ENCODE results near the gene PLCB4.

Gene PLCB4

DNA sequence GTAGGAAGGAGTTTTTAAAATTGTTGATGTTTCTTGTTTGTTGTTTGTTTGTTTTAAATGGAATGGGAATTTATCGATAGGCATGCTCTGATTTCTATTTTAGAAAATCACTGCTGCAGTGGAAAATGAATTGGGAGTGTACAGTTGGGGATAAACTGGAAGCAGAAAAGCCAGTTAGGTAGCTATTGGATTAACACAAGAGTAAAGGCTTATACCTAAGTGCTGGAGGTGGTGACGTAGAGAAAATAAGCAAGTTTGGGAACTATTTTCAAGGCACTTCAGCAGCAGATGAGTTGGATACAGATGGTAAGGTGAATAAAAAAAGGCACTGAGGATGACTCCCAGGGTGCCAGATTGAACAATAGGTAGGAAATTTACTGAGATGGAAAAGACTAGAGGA lies 164.9 kb downstream of the PLCB4 start:
- Histone ChIP-seq H3K36me3 (ENCODE audit: insufficient read depth, low read length) (no peaks in the 10 kb centered on the region), H3K4me3 (ENCODE audit: low read depth in 1 of 2, low read length in 2 of 2) (no peak overlapping the region), H3K4me1 (ENCODE audit: insufficient read depth, low read length) (peaks cover 1% of the 10 kb centered on the region), H3K9ac (ENCODE audit: low read length) (no peak overlapping the region), H3K27ac (ENCODE audit: low read depth, low read length) (no peak overlapping the region), H3K27me3 (ENCODE audit: control insufficient read depth in 1 of 2, insufficient read depth in 2 of 2, low read length in 2 of 2) (no peaks in the 10 kb centered on the region), H3K9me3 (ENCODE audit: low read length) (no peaks in the 10 kb centered on the region)

DNA sequence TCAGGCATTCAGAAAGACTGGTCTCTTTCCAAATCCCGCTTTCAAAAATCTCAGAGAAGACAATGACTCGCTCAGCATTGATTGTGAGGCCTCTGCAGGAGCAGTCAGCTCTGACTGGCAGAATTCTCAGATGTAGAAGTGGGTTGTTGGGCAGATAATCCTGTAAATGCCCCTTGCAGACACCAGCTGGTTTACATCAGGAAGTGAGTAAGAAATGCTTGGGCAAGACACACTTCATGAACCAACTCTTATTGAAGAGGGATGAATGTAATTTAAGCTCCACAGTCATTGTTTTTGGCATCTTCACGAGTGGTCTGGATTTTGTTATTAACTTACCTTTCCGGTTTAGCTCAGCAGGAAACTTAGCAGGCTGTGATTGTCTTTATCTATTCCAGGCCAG lies 166.6 kb downstream of the PLCB4 start:
- Histone ChIP-seq H3K27ac (ENCODE audit: low read depth, low read length) (no peak overlapping the region), H3K27me3 (ENCODE audit: control insufficient read depth in 1 of 2, insufficient read depth in 2 of 2, low read length in 2 of 2) (no peaks in the 10 kb centered on the region), H3K9ac (ENCODE audit: low read length) (no peak overlapping the region), H3K4me3 (ENCODE audit: low read depth in 1 of 2, low read length in 2 of 2) (no peak overlapping the region), H3K9me3 (ENCODE audit: low read length) (no peaks in the 10 kb centered on the region), H3K36me3 (ENCODE audit: insufficient read depth, low read length) (no peaks in the 10 kb centered on the region), H3K4me1 (ENCODE audit: insufficient read depth, low read length) (peaks cover 1% of the 10 kb centered on the region)

DNA sequence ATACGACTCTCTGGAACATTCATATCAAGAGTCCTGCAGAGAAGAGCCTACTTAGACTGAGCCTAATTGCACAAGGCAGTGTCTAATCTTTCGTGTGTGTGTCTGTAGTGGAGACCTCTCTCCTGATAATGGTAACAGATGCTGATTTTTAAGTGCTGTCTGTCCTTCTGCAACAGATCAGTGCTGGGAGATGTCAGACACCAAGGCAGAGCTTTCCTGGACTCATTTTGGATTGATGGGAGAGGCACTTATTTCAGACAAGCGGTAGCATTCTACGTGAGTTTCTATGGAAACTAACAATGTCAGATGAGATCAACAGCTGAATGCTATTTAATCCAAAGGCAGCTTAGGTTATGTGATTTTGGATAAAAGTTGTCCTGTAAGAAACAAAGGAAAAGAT lies 167.6 kb downstream of the PLCB4 start:
- H3K4me3 ChIP-seq (ENCODE audit: low read depth in 1 of 2, low read length in 2 of 2), result no peak overlapping the region
- H3K27me3 ChIP-seq (ENCODE audit: control insufficient read depth in 1 of 2, insufficient read depth in 2 of 2, low read length in 2 of 2), result no peaks in the 10 kb centered on the region
- no peaks in the 10 kb centered on the region for H3K9me3 ChIP-seq (ENCODE audit: low read length)
- no peak overlapping the region for H3K27ac ChIP-seq (ENCODE audit: low read depth, low read length)
- H3K4me1 ChIP-seq (ENCODE audit: insufficient read depth, low read length), result peaks cover 9% of the 10 kb centered on the region
- no peak overlapping the region for H3K9ac ChIP-seq (ENCODE audit: low read length)
- no peaks in the 10 kb centered on the region for H3K36me3 ChIP-seq (ENCODE audit: insufficient read depth, low read length)

DNA sequence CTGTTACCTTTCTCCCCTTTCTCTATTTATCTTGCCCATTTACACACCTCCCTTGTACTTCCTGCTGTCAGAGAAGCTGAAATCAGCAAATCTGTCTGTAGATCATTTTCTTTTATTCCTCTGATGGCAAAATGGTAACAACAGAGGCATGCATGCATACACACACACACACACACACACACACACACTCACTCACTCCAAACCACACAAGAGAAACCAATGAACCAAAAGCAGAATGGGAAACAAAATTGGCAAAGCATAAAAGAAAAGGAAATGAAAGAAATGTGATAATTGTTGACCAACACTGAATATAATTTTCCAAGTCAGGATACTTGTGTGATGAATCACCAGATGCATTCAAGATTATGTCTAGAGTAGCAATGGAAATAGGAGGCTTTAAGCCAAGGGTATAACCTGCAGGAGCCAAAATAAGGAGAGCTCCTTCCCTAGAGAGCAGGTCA lies 172.4 kb downstream of the PLCB4 start:
- no peaks in the 10 kb centered on the region for H3K9me3 ChIP-seq (ENCODE audit: low read length)
- H3K27ac ChIP-seq (ENCODE audit: low read depth, low read length), result no peak overlapping the region
- no peaks in the 10 kb centered on the region for H3K36me3 ChIP-seq (ENCODE audit: insufficient read depth, low read length)
- peaks cover 9% of the 10 kb centered on the region for H3K4me1 ChIP-seq (ENCODE audit: insufficient read depth, low read length)
- no peak overlapping the region for H3K9ac ChIP-seq (ENCODE audit: low read length)
- H3K27me3 ChIP-seq (ENCODE audit: control insufficient read depth in 1 of 2, insufficient read depth in 2 of 2, low read length in 2 of 2), result no peaks in the 10 kb centered on the region
- H3K4me3 ChIP-seq (ENCODE audit: low read depth in 1 of 2, low read length in 2 of 2), result no peak overlapping the region

DNA sequence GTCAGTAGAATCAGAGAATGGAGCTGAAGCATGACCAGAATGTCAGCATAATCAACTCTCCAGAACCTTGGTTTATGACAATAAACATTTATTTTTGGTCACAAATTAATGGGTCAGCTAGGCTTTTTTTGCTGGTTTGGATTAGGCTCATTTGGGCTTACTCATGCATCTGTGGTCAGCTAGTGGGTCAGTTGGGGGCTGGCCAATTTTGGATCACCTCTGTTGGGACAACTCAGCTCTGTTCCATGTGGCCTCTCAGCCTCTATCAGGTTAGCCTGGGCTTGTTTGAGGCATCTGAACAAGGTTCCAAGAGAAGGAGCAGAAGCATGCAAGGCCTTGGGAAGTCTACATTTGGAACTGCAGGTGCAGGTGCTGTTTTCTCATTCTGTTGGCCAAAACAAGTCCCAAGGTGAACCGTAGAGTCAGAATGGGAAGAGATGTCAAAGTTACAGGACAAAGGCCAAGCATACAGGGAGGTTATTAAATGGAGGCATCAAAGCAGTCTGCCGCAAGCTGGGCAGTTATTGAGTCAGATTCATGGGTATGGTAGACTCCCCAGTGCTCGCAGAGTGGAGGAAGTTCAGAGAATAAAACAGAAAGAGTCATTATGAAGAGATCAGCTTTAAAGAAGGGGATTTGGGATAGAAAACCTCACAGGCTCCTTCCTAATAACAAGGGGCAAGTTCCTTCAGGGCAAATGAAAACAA lies 173.0 kb downstream of the PLCB4 start:
- peaks cover 9% of the 10 kb centered on the region for H3K4me1 ChIP-seq (ENCODE audit: insufficient read depth, low read length)
- no peaks in the 10 kb centered on the region for H3K9me3 ChIP-seq (ENCODE audit: low read length)
- no peak overlapping the region for H3K9ac ChIP-seq (ENCODE audit: low read length)
- H3K27ac ChIP-seq (ENCODE audit: low read depth, low read length), result no peak overlapping the region
- H3K36me3 ChIP-seq (ENCODE audit: insufficient read depth, low read length), result no peaks in the 10 kb centered on the region
- H3K27me3 ChIP-seq (ENCODE audit: control insufficient read depth in 1 of 2, insufficient read depth in 2 of 2, low read length in 2 of 2), result no peaks in the 10 kb centered on the region
- no peak overlapping the region for H3K4me3 ChIP-seq (ENCODE audit: low read depth in 1 of 2, low read length in 2 of 2)

DNA sequence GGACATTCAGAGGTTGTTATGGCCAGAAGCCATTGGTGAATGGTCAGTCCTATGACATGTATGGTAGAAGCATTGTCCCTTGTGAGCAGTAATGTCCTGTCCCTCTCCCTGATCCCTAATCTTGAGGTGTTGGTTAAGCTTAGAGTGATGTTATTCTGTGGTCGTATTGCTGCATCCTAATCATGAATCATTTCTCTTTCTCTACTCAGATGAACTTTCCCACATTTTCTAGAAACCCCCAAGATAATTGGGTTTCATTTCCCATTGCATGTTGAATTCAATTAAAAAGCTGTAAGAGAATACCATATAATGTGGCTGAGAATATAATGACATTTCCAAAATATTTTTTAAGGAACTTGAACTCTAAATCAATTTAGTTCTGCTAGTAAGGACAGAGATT lies 175.1 kb downstream of the PLCB4 start:
- Histone ChIP-seq H3K27me3 (ENCODE audit: control insufficient read depth in 1 of 2, insufficient read depth in 2 of 2, low read length in 2 of 2) (no peaks in the 10 kb centered on the region), H3K4me3 (ENCODE audit: low read depth in 1 of 2, low read length in 2 of 2) (no peak overlapping the region), H3K4me1 (ENCODE audit: insufficient read depth, low read length) (peaks cover 9% of the 10 kb centered on the region), H3K9ac (ENCODE audit: low read length) (no peak overlapping the region), H3K27ac (ENCODE audit: low read depth, low read length) (no peak overlapping the region), H3K36me3 (ENCODE audit: insufficient read depth, low read length) (no peaks in the 10 kb centered on the region), H3K9me3 (ENCODE audit: low read length) (no peaks in the 10 kb centered on the region)

DNA sequence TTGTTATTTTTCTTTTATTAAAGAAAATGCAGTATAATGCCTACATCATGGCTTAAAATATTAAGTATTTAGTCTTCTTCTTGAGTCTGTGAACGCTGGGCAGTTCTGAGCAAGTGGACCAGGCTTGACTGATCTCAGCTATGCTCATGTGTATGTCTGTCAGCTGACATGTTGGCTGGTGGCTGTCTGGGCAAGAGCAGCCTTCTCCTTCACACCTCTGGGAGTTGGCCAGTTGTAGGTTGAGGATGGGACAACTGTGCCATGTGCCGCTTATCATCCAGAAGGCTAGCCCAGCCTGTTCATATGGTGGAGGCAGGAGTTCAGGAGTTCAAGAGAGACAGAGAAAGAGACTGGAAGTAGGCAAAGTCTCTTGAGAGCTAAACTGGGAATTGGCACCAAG lies 175.9 kb downstream of the PLCB4 start:
- Histone ChIP-seq H3K27ac (ENCODE audit: low read depth, low read length) (no peak overlapping the region), H3K9ac (ENCODE audit: low read length) (no peak overlapping the region), H3K4me3 (ENCODE audit: low read depth in 1 of 2, low read length in 2 of 2) (no peak overlapping the region), H3K9me3 (ENCODE audit: low read length) (no peaks in the 10 kb centered on the region), H3K4me1 (ENCODE audit: insufficient read depth, low read length) (peaks cover 9% of the 10 kb centered on the region), H3K27me3 (ENCODE audit: control insufficient read depth in 1 of 2, insufficient read depth in 2 of 2, low read length in 2 of 2) (no peaks in the 10 kb centered on the region), H3K36me3 (ENCODE audit: insufficient read depth, low read length) (no peaks in the 10 kb centered on the region)

DNA sequence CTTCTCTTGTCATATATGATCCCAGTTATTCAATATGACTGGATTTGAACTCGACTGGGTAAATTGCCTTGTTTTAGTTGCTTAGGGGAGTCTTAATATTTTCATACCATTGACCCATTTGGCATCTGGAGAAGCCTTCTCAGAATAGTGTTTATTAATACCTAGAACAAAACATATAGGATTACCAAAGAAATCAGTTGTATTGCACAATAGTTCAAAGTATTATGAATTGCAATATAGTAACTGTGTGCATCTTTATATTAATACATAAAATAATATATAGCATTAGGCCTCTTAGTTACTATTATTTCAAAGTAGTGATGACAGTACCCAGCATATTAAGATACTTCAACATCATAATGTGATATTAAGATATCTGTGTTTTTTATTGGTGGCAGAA lies 177.8 kb downstream of the PLCB4 start:
- H3K36me3 ChIP-seq (ENCODE audit: insufficient read depth, low read length), result no peaks in the 10 kb centered on the region
- no peaks in the 10 kb centered on the region for H3K4me1 ChIP-seq (ENCODE audit: insufficient read depth, low read length)
- H3K9ac ChIP-seq (ENCODE audit: low read length), result no peak overlapping the region
- no peak overlapping the region for H3K27ac ChIP-seq (ENCODE audit: low read depth, low read length)
- H3K4me3 ChIP-seq (ENCODE audit: low read depth in 1 of 2, low read length in 2 of 2), result no peak overlapping the region
- no peaks in the 10 kb centered on the region for H3K27me3 ChIP-seq (ENCODE audit: control insufficient read depth in 1 of 2, insufficient read depth in 2 of 2, low read length in 2 of 2)
- H3K9me3 ChIP-seq (ENCODE audit: low read length), result no peaks in the 10 kb centered on the region

DNA sequence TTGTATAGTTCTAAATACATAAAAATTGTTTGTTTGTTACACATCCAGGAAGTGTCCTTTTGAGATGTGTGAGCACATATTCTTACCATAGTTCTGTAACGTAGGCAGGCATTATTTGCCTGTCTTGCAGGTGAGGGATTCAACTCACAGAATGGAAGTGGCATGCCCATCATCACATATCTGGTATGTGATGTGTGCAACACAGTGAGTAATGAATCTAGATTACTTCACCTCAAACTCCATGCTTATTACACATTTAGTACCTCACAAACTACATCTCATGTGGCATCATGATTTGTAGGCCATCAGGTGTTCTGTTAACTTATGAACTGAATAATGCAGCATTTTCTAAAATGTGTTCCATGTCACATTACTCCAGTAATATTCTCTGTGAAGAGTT lies 181.6 kb downstream of the PLCB4 start:
- Histone ChIP-seq H3K9me3 (ENCODE audit: low read length) (no peaks in the 10 kb centered on the region), H3K36me3 (ENCODE audit: insufficient read depth, low read length) (no peaks in the 10 kb centered on the region), H3K27ac (ENCODE audit: low read depth, low read length) (no peak overlapping the region), H3K4me3 (ENCODE audit: low read depth in 1 of 2, low read length in 2 of 2) (no peak overlapping the region), H3K4me1 (ENCODE audit: insufficient read depth, low read length) (no peaks in the 10 kb centered on the region), H3K27me3 (ENCODE audit: control insufficient read depth in 1 of 2, insufficient read depth in 2 of 2, low read length in 2 of 2) (no peaks in the 10 kb centered on the region), H3K9ac (ENCODE audit: low read length) (no peak overlapping the region)

DNA sequence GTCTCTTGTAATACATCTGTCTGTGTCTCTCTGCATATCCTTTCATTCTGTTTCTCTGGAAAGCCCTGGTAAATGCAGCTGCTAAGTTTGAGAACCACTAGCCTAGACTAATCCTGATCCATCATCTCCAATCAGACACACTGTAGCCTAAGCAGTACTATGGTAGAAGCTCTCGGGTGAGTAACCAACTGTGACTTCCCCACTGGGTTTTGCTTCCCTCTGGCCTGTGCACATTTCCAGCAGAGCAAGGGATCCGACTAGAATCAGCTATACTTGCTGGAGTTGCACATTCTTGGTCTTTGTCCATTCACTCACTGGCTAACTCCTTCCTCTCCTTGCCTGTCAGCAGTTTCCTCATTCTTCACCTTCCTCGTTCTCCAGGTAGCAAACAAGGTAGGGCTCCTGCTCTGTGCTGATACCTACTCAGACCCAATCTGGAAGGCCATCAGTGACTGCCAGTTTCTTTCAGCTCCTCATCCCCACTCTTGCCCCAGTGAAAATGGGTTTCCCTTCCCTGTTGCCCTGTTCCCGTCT lies 184.2 kb downstream of the PLCB4 start:
- Histone ChIP-seq H3K27ac (ENCODE audit: low read depth, low read length) (no peak overlapping the region), H3K4me1 (ENCODE audit: insufficient read depth, low read length) (no peaks in the 10 kb centered on the region), H3K36me3 (ENCODE audit: insufficient read depth, low read length) (no peaks in the 10 kb centered on the region), H3K9me3 (ENCODE audit: low read length) (no peaks in the 10 kb centered on the region), H3K4me3 (ENCODE audit: low read depth in 1 of 2, low read length in 2 of 2) (no peak overlapping the region), H3K9ac (ENCODE audit: low read length) (no peak overlapping the region), H3K27me3 (ENCODE audit: control insufficient read depth in 1 of 2, insufficient read depth in 2 of 2, low read length in 2 of 2) (no peaks in the 10 kb centered on the region)

DNA sequence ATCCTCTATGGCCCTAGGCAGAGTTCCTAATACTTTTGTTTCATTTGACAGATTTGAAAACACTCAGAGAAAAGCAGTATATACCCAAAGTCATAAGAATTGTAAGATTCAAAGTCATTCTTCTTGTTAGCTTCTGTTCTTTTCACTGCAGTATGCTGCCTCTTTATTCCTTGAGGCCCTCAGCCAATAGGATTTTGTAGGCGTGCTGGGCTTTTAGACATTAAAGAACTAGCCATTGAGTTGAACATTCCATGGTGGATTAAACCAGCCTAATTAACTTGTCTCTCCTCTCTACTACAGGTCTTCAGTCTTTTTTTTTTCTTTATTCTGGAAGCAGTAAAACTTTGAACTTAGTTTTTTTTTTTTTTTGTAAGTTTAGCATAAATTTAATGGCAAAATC lies 186.3 kb downstream of the PLCB4 start:
- Histone ChIP-seq H3K27me3 (ENCODE audit: control insufficient read depth in 1 of 2, insufficient read depth in 2 of 2, low read length in 2 of 2) (no peaks in the 10 kb centered on the region), H3K4me3 (ENCODE audit: low read depth in 1 of 2, low read length in 2 of 2) (no peak overlapping the region), H3K27ac (ENCODE audit: low read depth, low read length) (no peak overlapping the region), H3K4me1 (ENCODE audit: insufficient read depth, low read length) (no peaks in the 10 kb centered on the region), H3K9me3 (ENCODE audit: low read length) (no peaks in the 10 kb centered on the region), H3K36me3 (ENCODE audit: insufficient read depth, low read length) (no peaks in the 10 kb centered on the region), H3K9ac (ENCODE audit: low read length) (no peak overlapping the region)

DNA sequence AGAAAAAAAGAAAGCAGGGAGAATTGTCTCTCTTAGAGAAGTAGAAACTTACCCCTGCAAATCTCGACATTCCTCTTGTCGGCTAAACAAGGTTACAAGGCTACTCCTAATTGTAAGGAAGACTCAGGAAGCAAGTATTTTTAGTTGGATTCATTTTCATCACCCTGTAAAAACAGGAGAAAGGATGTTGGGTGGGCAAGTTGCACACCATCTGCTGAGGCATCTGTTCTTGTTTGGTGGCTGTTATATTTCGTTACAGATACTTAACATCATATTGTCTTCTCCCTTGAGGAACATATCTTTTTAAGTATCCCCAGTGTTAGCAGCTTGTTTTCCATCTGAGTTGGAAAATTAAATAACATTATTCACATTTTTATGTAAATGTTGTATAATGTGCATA lies 187.5 kb downstream of the PLCB4 start:
- Histone ChIP-seq H3K4me1 (ENCODE audit: insufficient read depth, low read length) (no peaks in the 10 kb centered on the region), H3K9me3 (ENCODE audit: low read length) (no peaks in the 10 kb centered on the region), H3K27me3 (ENCODE audit: control insufficient read depth in 1 of 2, insufficient read depth in 2 of 2, low read length in 2 of 2) (no peaks in the 10 kb centered on the region), H3K36me3 (ENCODE audit: insufficient read depth, low read length) (no peaks in the 10 kb centered on the region), H3K27ac (ENCODE audit: low read depth, low read length) (no peak overlapping the region), H3K4me3 (ENCODE audit: low read depth in 1 of 2, low read length in 2 of 2) (no peak overlapping the region), H3K9ac (ENCODE audit: low read length) (no peak overlapping the region)
